Ishikawa (cell line): ENCODE data around the gene TMEM270.

Experiments used
- CEBPB ChIP-seq: IDR thresholded peaks from 2 replicates; pipeline ENCODE4 v1.6.1; 2012
- CREB1 ChIP-seq: IDR thresholded peaks from 2 replicates; pipeline ENCODE4 v1.6.1; 2012; ENCODE audit warnings: low read depth
- EGR1 ChIP-seq: IDR thresholded peaks from 2 replicates; pipeline ENCODE4 v1.6.1; 2012
- EP300 ChIP-seq: IDR thresholded peaks from 2 replicates; pipeline ENCODE4 v1.6.1; 2012; ENCODE audit warnings: borderline replicate concordance
- FOXM1 ChIP-seq: IDR thresholded peaks from 2 replicates; pipeline ENCODE4 v1.6.1; 2012; ENCODE audit warnings: low read depth, borderline replicate concordance
- NFIC ChIP-seq: IDR thresholded peaks from 2 replicates; pipeline ENCODE4 v1.6.1; 2012
- RAD21 ChIP-seq: IDR thresholded peaks from 2 replicates; pipeline ENCODE4 v1.6.1; 2012; ENCODE audit warnings: low read depth
- REST ChIP-seq: IDR thresholded peaks from 2 replicates; pipeline ENCODE4 v1.6.1; 2012; ENCODE audit warnings: low read depth, mild to moderate bottlenecking
- TAF1 ChIP-seq: IDR thresholded peaks from 2 replicates; pipeline ENCODE4 v1.6.1; 2012; ENCODE audit warnings: low read depth, mild to moderate bottlenecking
- TCF12 ChIP-seq: IDR thresholded peaks from 2 replicates; pipeline ENCODE4 v1.6.1; 2012; ENCODE audit warnings: low read depth
- TEAD4 ChIP-seq: IDR thresholded peaks from 2 replicates; pipeline ENCODE4 v1.6.1; 2012
- YY1 ChIP-seq: IDR thresholded peaks from 2 replicates; pipeline ENCODE4 v1.6.1; 2012; ENCODE audit warnings: low read depth
- ZBTB7A ChIP-seq: IDR thresholded peaks from 2 replicates; pipeline ENCODE4 v1.6.1; 2012; ENCODE audit warnings: low read depth
- TF ChIP-seq, protein P1 (sequence below): IDR thresholded peaks from 2 replicates; pipeline ENCODE4 v1.6.1; 2012
- TF ChIP-seq, protein P2 (sequence below): IDR thresholded peaks from 2 replicates; pipeline ENCODE4 v1.6.1; 2012

Gene TMEM270

GRCh38 chr7:73824986-73825385 is 36.0 kb upstream of the TMEM270 start:
- TF ChIP-seq TCF12: peak; percentile 45; the same call in 1 of the 2 replicates
- TF ChIP-seq RAD21: no peak
- TF ChIP-seq, protein P1, sequence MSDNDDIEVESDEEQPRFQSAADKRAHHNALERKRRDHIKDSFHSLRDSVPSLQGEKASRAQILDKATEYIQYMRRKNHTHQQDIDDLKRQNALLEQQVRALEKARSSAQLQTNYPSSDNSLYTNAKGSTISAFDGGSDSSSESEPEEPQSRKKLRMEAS: peak; percentile 61; the same call in 1 of the 2 replicates
- peak; percentile 34; the same call in 1 of the 2 replicates for TF ChIP-seq EP300
- TF ChIP-seq TAF1: no peak
- peak; percentile 62 for TF ChIP-seq NFIC
- no peak for TF ChIP-seq CEBPB
- TF ChIP-seq REST: no peak
- no peak for TF ChIP-seq YY1
- TF ChIP-seq EGR1: peak; percentile 96
- TF ChIP-seq TEAD4: peak; percentile 37; the same call in 1 of the 2 replicates
- TF ChIP-seq FOXM1: no peak
- no peak for TF ChIP-seq ZBTB7A
- TF ChIP-seq, protein P2, sequence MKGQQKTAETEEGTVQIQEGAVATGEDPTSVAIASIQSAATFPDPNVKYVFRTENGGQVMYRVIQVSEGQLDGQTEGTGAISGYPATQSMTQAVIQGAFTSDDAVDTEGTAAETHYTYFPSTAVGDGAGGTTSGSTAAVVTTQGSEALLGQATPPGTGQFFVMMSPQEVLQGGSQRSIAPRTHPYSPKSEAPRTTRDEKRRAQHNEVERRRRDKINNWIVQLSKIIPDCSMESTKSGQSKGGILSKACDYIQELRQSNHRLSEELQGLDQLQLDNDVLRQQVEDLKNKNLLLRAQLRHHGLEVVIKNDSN: peak; percentile 86

DNA sequence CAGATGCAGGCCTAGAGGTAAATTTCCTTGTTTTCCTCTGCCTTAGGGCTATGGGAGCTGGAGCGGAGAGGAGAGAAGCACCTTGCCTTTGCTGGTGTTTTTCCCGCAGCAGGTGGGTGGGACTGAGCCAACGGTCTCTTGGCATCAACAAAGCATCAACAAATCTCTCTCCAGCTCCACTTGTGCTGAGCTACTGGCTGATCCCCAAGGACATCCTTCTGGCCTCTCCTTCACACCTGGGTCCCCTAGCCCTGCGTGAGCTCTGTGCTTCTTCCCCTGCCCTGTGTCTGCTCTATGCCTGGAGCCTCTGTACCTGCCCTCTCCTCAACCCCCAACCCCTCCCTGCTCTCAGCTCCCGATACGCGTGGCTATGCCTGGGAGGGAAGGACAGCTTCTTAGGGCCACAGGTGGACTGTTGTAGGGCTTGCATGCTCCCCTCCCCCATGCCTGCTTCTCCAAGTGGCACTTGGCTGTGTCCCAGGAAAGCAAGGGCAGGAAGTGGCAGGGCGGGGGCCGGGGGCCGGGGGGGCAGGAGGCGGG is 33.3 kb upstream of the TMEM270 start:
- TF ChIP-seq NFIC (peak; percentile 88), YY1 (no peak), TAF1 (no peak), FOXM1 (peak; percentile 16; the same call in 1 of the 2 replicates), RAD21 (no peak), CEBPB (no peak), EGR1 (0 out of 2 replicates have a peak, but pooled peaks have one; percentile 26), TCF12 (peak; percentile 68), EP300 (peak; percentile 43; the same call in 1 of the 2 replicates), CREB1 (no peak), TEAD4 (peak; percentile 29), ZBTB7A (no peak), REST (0 out of 2 replicates have a peak, but pooled peaks have one; percentile 42)
- TF ChIP-seq, protein P2: no peak
- TF ChIP-seq, protein P1: peak; percentile 44; the same call in 1 of the 2 replicates

DNA sequence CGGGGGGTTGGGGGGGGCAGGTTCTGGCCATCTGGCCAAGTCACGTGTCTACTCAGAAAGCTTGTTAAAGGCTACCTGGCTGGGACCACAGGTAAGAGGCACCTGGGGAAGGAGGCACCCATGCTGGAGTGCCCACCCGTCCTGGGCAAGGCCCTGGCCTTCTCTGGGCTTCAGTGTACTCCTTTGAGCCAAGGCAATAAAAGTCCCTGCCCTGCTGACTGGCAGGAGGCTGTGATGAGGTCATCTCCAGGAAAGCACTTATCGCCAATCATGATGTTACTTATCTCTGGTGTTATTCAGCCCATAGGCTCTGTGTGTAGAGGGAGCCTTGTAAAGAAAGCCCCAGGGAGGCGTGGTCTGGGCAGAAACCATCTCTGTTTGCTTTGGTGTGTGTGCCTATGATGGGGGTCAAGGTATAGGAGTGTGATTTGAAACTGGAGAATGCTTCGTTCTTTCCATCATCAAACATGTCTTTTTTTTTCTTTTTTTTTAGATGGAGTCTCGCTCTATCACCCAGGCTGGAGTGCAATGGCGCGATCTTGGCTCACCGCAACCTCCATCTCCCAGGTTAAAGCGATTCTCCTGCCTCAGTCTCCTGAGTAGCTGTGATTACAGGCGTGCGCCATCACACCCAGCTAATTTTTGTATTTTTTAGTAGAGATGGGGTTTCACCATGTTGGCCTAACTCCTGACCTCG is 32.7 kb upstream of the TMEM270 start:
- TF ChIP-seq TEAD4 (no peak), YY1 (no peak), TAF1 (peak; percentile 25; the same call in 1 of the 2 replicates), REST (no peak), EP300 (no peak; the same call in 1 of the 2 replicates)
- TF ChIP-seq, protein P2: peak; percentile 85

DNA sequence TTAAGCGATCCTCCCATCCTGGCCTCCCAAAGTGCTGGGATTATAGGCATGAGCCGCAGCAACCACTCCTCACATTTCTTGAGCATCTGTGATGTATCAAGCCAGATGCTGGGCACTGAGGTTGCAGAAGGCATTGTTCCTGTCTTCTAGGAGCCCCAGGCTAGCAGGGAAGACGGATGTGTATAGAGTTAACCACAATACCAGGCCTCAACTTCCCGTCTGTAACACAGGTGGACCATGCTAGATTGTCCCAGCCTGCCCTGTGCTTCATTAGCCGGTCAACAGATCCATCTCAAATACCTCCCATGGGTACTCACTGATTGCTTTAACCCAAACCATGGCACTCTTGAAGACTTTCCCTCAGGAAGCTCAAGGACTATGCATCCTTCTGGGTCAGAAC is 32.0 kb upstream of the TMEM270 start:
- TF ChIP-seq, protein P1: no peak
- TF ChIP-seq EP300: no peak
